Measurements from ENCODE around the gene GALNT18.

GALNT18 gene

GRCh38 chr11:11246166-11246565, 375.6 kb downstream of the GALNT18 start:
- no peak for DNase-seq

- DNase-seq = no peak
Measured at GRCh38 chr11:11245453-11245852, 376.4 kb downstream of the GALNT18 start.

- no peak for DNase-seq
Measured at GRCh38 chr11:11244470-11245080, 377.2 kb downstream of the GALNT18 start.

GRCh38 chr11:11243590-11244469, 378.0 kb downstream of the GALNT18 start:
- DNase-seq = peak in 6 of 51 donors; percentile 4 to 22 (median 16)

- no peak for DNase-seq
Measured at GRCh38 chr11:11243209-11243589, 378.6 kb downstream of the GALNT18 start.

- no peak for DNase-seq
Measured at GRCh38 chr11:11241284-11241683, 380.5 kb downstream of the GALNT18 start.

- no peak for DNase-seq
Measured at GRCh38 chr11:11239959-11240358, 381.8 kb downstream of the GALNT18 start.

- DNase-seq = no peak
Measured at GRCh38 chr11:11237070-11237832, 384.6 kb downstream of the GALNT18 start.

GRCh38 chr11:11236498-11237059, 385.2 kb downstream of the GALNT18 start:
- no peak for DNase-seq

GRCh38 chr11:11231763-11232162, 390.0 kb downstream of the GALNT18 start:
- no peak for DNase-seq

GRCh38 chr11:11230802-11231562, 390.8 kb downstream of the GALNT18 start:
- no peak for DNase-seq

GRCh38 chr11:11230087-11230486, 391.7 kb downstream of the GALNT18 start:
- DNase-seq = no peak

- no peak for DNase-seq
Measured at GRCh38 chr11:11229647-11230046, 392.2 kb downstream of the GALNT18 start.

- DNase-seq = no peak
Measured at GRCh38 chr11:11227296-11228085, 394.3 kb downstream of the GALNT18 start.
